GM18951 (cell line): ENCODE results near the gene KCNQ2.

Source experiments
- POLR2A ChIP-seq: IDR thresholded peaks from 4 replicates; pipeline ENCODE4 v1.6.1; 2011; ENCODE audit warnings: mild to moderate bottlenecking; ENCODE audit not compliant: insufficient read length, insufficient read depth; ENCODE audit errors: extremely low read depth
- in situ Hi-C: fragments of 300-500 bp; cut with MboI; formaldehyde crosslinking; loops from one replicate; pipeline ENCODE4 v1.12.0; 2022; ENCODE audit warnings: low sequenced_read_pairs, mixed read lengths, inconsistent platforms; ENCODE audit not compliant: unreplicated experiment

KCNQ2 gene

DNA sequence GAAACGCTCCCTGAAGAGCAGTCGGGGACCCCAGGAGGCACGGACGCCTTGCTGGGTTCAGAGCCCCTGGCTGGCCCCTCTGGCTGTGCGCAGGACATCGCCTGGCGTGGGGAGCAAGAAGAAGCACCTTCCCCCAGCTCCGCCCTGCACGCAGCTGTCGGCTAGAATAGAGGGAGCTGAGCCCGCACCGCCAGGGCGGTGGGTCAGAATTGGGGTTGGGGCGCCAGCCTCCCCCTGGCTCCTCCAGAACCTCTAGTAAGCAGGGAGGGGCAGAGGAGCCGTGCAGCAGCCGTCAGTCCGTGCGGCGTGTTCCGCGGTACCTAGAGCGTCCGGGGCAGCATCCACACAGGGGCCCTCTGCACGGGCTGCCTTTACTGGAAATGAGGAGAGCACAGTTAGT, 53.2 kb downstream of the KCNQ2 start:
- in situ Hi-C loops = no loop called here
- TF ChIP-seq POLR2A = no peak

DNA sequence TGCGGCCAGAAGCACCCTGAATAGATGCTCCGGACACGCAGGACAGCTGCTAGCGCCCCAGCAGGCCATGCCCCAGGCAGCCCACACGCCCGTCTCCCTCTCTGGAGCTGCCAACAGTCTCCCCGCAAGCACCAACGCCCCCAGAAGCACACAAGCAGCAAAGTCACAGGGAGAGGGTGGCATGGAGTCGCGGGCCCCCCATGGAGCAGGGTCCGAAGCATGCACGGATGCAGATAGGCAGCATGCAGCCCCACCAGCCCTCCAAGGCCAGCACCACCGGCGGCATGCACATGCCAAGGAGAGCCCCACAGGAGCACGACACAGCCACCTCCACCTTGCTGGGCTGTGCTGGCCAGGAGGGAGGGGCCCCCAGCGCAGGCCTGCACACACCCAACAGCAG, 53.8 kb downstream of the KCNQ2 start:
- in situ Hi-C loops = no loop called here
- TF ChIP-seq POLR2A = no peak

DNA sequence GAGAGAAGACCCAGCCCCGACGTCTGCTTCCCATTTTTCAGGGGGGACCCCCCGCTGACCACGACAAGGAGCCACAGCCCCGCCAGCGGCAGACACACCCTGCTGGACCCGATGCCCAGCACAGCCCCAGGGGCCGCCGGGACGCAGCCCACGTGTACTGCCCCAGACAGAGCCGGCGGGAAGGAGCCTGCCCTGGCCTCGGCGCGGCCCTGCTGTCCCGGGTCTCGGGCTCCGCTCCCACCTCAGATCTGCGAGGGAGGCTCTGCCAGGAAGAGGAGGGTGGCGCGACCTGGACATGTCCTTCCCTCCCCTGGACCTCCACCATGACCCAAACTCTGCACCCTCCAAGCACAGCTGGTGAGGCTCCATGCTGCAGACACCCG, 54.7 kb downstream of the KCNQ2 start:
- TF ChIP-seq POLR2A = no peak
- in situ Hi-C loops = no loop called here

DNA sequence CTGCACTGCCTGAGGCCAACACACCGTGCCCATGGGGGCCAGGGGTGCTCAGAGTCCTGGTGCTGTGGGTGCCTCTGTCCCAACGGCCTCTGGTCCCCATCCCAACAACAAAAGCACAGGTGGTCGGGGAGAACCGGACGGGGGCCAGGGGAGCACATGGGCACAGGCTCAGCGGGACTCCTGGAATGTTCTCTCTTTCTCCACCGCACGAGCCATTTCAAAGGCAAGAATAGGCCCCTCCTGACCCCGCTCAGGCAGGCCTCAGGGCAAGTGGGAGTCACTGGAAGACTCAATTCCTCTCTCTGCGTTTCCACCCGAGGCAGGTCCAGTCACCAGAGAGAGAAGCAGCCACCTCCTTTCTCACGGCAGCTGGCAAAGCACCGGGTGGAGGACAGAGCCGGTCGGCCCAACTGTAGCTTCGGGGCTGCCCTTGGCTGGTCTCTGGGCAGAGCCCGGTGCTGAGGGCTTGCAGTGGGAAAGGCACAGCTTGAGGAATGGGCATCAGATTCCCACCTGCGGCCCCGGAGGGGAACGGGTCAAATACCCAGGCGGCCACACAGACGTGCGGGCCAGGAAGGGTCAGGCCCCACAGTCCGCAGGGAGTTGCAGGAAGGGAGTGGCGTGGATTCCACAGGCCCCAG, 55.2 kb downstream of the KCNQ2 start:
- TF ChIP-seq POLR2A = no peak
- in situ Hi-C loops = no loop called here

DNA sequence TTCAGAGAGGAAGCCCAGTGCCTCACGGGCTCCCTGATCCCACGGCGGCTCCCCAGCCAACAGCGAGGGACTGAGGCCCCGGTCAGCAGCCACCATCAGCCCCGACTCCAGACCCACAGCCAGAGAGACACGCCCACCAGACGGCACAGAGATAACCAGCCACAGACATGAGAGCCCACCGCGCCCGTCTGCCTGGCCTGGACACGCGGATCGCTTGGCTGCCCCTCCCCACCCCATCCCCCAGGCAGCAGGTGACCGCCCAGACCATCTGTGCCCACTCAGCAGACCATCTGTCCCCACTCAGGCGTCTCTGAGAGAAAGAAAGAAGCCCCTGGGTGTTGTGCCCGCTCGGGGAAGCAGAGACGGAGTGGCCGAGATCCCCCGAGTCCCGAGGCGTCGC, 55.8 kb downstream of the KCNQ2 start:
- TF ChIP-seq POLR2A = no peak

DNA sequence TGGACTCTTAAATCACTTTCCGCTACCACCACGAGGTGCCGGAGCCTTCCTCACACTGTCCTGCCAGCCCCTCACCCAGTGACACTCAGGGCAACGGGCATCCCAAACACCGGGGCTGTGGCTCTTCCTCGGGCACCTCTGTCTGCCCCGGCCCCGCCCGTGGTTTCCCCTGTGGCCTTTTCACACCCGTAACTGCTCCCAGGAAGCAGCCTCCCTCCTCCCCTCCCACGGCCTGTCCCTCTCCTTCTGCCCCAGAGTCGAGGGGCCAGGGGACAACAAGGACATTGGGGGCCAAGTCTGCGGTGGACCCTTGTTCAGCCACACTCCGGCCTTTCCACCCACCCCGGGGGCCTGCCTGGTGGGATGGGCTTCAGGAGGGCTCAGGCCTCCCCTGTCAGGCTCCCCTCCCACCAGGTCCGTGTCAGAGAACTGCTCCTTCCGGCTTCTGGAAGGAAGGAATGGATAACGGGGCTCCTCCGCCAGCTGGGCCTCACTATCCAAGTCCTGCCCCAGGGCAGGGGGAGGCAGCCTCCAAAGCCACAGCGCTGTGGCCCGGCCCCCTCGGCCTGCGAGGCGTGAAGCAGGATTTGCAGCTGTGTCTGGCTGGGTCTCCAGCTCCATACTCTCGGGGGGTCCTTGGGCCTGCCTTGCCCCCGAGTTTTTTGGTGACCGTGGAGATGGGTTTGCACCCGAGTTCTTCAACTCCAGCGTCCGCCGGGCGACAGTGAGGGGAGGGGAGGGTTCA, 56.6 kb downstream of the KCNQ2 start:
- no peak for TF ChIP-seq POLR2A
- in situ Hi-C loops = no loop called here

More for the DNA sequence above, 55.8 kb downstream of the KCNQ2 start:
- in situ Hi-C loops = no loop called here

DNA sequence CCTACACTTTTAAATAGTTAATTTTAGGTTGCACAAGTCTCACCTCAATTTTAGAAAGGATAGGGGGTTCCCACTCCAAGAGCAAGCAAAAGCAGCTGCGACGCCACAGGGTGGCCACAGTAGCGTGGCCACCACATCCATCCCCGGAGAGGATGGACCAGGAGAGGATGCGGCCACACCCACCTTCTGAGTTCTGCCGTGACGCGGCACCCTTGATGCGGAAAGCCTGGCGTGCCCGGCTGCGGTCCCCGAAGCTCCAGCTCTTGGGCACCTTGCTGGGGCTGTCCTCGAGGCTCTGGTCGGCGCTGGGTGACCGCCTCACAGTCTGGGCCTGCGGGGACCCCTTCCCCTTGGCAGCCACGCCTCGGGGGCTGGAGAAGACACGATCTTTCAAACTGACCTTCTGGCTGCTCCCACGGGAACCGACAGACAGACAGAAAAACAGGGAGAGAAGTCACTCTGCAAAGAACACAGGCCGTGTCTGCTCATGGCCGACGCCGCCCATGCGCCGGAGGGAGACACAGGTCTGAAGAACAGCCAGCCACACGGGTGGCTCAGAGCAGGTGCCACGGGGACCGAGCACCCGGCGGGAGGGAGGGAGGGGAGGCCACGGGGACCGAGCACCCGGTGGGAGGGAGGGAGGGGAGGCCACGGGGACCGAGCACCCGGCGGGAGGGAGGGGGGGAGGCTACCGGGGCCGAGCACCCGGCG, 57.6 kb downstream of the KCNQ2 start:
- TF ChIP-seq POLR2A = no peak
- in situ Hi-C loops = no loop called here

DNA sequence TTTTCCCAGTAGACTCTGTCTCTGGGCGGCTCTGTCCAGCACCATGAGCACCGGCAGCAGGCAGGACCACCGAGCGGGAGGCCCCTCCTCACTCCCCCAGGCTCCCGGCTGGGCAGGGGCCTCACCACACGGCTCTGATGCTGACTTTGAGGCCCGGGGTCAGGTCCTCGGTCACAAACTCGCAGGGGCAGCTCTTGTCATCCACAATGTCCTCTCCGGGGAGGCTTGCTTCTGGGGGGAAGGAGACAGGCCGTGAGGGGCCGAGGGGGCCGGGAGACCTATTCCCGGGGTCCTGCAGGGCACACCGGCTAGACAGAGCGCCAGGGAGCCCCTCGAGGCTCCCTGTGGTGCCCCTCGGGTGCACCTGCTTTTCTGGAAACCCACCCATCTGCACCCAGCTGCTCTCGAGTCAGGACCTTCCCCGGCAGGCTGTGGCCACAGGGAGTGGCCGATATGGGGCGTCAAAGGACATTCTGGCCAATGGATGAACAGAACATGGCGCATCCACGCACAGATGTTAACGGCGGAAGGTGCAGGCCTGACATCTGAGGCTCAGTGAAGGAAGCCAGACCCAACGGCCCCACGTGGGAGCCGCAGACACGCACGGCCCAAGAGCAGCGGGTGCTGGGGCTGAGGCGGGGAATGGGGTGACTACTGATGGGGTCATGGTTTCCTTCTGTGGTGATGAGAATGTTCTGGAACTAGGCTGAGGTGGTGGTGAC, 58.3 kb downstream of the KCNQ2 start:
- no peak for TF ChIP-seq POLR2A
- in situ Hi-C loops = no loop called here

DNA sequence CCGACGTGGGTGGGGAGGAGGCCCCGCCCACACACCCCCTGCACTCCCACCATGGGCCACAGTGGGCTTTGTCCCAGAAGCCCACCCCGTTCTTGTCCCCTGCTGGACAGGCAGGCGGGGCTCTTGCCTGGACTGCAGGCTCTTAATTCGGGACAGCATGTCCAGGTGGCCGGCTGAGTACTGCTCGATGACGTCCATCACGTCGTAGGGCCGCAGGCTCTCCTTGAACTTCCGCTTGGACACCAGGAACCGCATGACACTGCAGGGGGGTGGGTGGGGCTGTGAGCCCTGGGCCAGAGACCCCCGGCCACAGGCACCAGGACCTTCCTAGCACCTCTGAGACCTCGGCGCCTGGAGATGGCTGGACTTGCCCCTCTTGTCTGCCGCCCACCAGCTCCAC, 59.1 kb downstream of the KCNQ2 start:
- in situ Hi-C loops = no loop called here
- no peak for TF ChIP-seq POLR2A

DNA sequence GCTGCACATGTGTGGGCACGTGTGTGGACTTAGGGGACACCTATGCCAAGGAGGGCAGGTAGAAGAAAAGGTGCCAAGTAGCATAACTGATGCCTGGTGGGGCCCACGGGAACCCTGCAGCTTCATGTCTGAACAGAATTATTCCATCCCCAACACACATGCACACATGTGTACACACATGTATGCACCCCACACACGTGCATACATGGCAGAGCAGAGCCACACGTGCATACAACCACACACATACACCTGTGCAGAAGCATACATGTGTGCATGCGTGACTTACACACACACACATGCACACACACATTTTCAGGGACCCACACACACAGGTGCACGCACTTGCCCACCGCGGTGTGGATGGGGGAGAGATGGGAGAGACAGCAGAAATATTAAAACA, 59.6 kb downstream of the KCNQ2 start:
- in situ Hi-C loops = no loop called here
- no peak for TF ChIP-seq POLR2A

DNA sequence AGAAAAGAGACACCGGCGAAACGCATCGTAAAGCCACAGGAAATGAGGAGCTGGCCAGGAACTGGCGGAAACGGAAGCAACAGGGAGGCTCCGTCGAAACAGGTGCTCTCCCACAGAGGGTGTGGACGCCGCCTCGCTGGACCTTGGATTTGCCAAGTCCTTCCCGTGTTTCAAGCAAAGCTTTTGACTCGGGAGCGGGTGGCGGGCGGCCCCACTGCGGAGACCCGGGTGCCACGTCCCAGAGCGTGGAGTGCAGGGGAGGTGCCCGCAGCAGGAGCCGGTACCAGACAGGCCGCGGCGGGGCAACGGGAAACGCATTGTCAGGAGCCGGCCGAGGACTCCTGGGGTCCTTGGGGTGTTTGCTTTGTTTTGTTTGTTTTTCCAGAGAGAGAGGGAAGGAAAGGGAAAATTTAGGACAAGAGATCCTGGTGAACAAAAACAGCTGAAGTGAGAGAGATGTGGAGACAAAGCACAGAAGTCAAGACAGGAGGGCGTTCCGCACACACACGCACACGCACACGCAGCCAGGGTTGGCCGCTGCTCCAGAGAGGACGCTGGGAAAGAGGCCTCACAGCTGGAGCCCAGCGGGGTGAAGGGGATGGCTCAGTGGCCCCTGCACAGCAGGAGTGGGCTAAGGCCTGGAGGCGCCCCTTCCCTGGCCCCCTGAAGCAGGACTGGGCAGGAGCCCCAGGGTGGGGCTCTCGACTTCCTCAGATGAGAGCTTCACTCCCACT, 60.4 kb downstream of the KCNQ2 start:
- TF ChIP-seq POLR2A = no peak
- in situ Hi-C loops = no loop called here

DNA sequence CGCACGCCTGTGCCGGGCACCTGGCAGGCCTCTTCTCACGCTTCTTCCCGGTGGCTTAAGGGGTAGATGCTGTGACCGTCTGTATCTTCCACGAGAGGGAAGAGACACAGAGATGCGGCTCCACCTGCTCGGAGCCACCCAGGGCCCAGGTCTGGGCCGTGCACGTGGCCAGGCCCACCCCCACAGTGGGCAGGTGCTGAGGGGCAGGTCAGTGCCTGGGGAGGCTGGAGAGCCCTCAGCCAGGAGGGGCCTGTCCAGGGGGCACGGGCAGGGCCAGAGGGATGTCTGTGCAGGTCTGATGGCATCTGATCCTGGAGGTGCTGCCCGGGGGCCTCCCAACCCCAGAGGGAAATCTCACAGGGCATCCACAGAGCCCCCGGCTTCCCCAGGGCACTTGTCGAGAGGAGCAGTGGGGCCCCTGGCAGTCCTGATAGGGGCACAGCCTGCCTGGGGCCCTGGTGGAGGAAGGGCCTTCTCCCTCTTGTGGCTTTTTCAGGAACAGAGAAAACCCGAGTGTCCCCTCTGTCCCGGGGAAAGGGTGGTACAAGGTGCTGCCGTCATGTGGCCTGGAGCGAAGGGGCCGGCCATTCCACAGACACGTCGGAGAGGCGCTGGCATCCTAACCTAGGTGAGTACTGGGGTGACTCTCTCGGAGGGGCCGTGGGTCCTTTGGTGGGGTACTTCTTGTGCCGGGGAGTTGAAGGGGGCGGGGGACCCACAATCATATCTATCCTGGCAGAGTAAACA, 61.1 kb downstream of the KCNQ2 start:
- in situ Hi-C loops = no loop called here
- TF ChIP-seq POLR2A = no peak
